Measurements from ENCODE around the gene A1CF.
"Not testable (repeated sequence)": the region's sequence is repeated elsewhere in the genome, so short reads cannot be mapped to it uniquely, and the experiment has no call there.

GRCh38 chr10:50923471-50923870, 38.0 kb upstream of the A1CF start:
- TF ChIP-seq CTCF, EP300 (IDR thresholded peaks at IDR 0.05): not testable (repeated sequence)

All from sigmoid colon (tissue), 4 donors.